Ovary (tissue), 3 donors: ENCODE results near the gene FBXL20.

ENCODE experiments used
- EP300 ChIP-seq: sonication (generic); formaldehyde crosslinking; IDR thresholded peaks from one replicate; pipeline ENCODE4 v1.6.1; 2017; ENCODE audit warnings: antibody characterized with exemption
- POLR2A ChIP-seq: fragments of 450-650 bp; IDR thresholded peaks from one replicate; pipeline ENCODE4 v1.6.1; 2017; ENCODE audit warnings: antibody characterized with exemption, mild to moderate bottlenecking, moderate library complexity
- TF ChIP-seq, protein P1 (sequence below), 3 donors: fragments of 450-650 bp in 2 of 3; fragments of 200-600 bp in 1 of 3; IDR thresholded peaks; one replicate each; pipeline versions ENCODE4 v1.5.1 to v1.8.0; 2016 to 2022; ENCODE audit warnings: antibody characterized with exemption in 3 of 3, mild to moderate bottlenecking in 1 of 3
- donor health status: DM: no; HTN: no; CAD: no.

DNA sequence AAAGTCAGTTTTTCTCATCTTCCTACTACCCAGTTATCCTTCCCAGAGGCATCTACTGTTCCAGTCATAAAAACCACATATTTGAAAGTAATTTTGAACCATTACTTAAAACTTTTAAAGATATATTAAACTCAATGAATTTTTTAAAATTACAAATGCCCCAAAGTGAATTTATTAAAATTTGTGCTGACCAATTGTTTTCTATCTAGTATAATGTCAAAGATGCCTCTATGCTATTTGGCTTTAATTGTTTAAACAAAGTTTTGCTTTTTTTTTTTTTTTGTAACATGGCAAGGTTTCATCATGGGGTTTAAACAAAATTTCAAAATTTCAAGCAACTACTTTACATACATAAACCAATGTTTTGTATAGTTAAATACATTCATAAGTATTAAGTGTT lies 60.7 kb downstream of the FBXL20 start:
- TF ChIP-seq, protein P1, sequence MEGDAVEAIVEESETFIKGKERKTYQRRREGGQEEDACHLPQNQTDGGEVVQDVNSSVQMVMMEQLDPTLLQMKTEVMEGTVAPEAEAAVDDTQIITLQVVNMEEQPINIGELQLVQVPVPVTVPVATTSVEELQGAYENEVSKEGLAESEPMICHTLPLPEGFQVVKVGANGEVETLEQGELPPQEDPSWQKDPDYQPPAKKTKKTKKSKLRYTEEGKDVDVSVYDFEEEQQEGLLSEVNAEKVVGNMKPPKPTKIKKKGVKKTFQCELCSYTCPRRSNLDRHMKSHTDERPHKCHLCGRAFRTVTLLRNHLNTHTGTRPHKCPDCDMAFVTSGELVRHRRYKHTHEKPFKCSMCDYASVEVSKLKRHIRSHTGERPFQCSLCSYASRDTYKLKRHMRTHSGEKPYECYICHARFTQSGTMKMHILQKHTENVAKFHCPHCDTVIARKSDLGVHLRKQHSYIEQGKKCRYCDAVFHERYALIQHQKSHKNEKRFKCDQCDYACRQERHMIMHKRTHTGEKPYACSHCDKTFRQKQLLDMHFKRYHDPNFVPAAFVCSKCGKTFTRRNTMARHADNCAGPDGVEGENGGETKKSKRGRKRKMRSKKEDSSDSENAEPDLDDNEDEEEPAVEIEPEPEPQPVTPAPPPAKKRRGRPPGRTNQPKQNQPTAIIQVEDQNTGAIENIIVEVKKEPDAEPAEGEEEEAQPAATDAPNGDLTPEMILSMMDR (IDR thresholded peaks at IDR 0.05): no peak
- no peak for TF ChIP-seq POLR2A
- no peak for TF ChIP-seq EP300
